CD4-positive, alpha-beta memory T cell (primary cell): ENCODE data around the gene ACADVL. TPM values are rescaled to one million over a fixed set of nuclear protein-coding genes. Genes with fewer than 3 reads are reported as not detected.

ENCODE experiments used
- CTCF ChIA-PET: fragments of 350-600 bp; sonication (Branson Sonifier 250); formaldehyde crosslinking; loops from one replicate; lab custom pipeline; 2021; ENCODE audit warnings: inconsistent platforms; ENCODE audit not compliant: partially characterized antibody; lab: Charles Lee
- POLR2A ChIA-PET: fragments of 350-600 bp; sonication (Branson Sonifier 250); formaldehyde crosslinking; loops from one replicate; lab custom pipeline; 2021; ENCODE audit not compliant: partially characterized antibody; lab: Charles Lee
- DNase-seq, 5 donors: peaks; one replicate each; pipeline versions ENCODE4 v3.0.0 to v3.0.0-alpha.2; 2020 to 2022; ENCODE audit warnings: mixed read lengths in 1 of 5
- H3K27ac ChIP-seq: one replicate; pipeline ENCODE4 v1.7.0; 2013; ENCODE audit warnings: low read depth, low read length
- H3K27me3 ChIP-seq: 2 replicates; pipeline ENCODE4 v1.7.0; 2013; ENCODE audit warnings: mild to moderate bottlenecking, low read length, moderate library complexity; ENCODE audit not compliant: insufficient read depth
- H3K36me3 ChIP-seq: 2 replicates; pipeline ENCODE4 v1.7.0; 2013; ENCODE audit warnings: mild to moderate bottlenecking, low read length, moderate library complexity; ENCODE audit not compliant: insufficient read depth
- H3K4me1 ChIP-seq: 2 replicates; pipeline ENCODE4 v1.7.0; 2013; ENCODE audit warnings: mild to moderate bottlenecking, low read length, moderate library complexity; ENCODE audit not compliant: insufficient read depth
- H3K4me3 ChIP-seq, 2 donors: one replicate each; pipeline ENCODE4 v1.7.0; 2013; ENCODE audit warnings: low read length in 2 of 2, mild to moderate bottlenecking in 1 of 2
- H3K9me3 ChIP-seq, 2 donors: one replicate each; pipeline ENCODE4 v1.7.0; 2013; ENCODE audit warnings: low read length in 2 of 2, control low read depth in 1 of 2; ENCODE audit not compliant: control insufficient read depth in 1 of 2
- H3K27ac Mint-ChIP-seq, 7 donors: one replicate each; pipeline ENCODE4 v1.8.0; 2020 to 2021; ENCODE audit warnings: mixed read lengths in 7 of 7, mild to moderate bottlenecking in 6 of 7, inconsistent platforms in 3 of 7, moderate library complexity in 3 of 7
- H3K27me3 Mint-ChIP-seq, 2 donors: one replicate each; pipeline ENCODE4 v1.8.0; 2020 to 2021; ENCODE audit warnings: mixed read lengths in 2 of 2
- H3K36me3 Mint-ChIP-seq, 2 donors: one replicate each; pipeline ENCODE4 v1.8.0; 2020 to 2021; ENCODE audit warnings: mixed read lengths in 2 of 2, inconsistent platforms in 1 of 2, mild to moderate bottlenecking in 1 of 2
- H3K4me1 Mint-ChIP-seq, 4 donors: one replicate each; pipeline ENCODE4 v1.8.0; 2020 to 2021; ENCODE audit warnings: mixed read lengths in 4 of 4, mild to moderate bottlenecking in 1 of 4
- H3K4me3 Mint-ChIP-seq, 8 donors: one replicate each; pipeline ENCODE4 v1.8.0; 2020 to 2021; ENCODE audit warnings: mixed read lengths in 8 of 8, mild to moderate bottlenecking in 7 of 8, moderate library complexity in 6 of 8, inconsistent platforms in 3 of 8
- H3K9me3 Mint-ChIP-seq, 8 donors: one replicate each; pipeline ENCODE4 v1.8.0; 2020 to 2021; ENCODE audit warnings: mixed read lengths in 8 of 8, mild to moderate bottlenecking in 5 of 8, inconsistent platforms in 3 of 8, moderate library complexity in 1 of 8
- intact Hi-C: fragments of 100-400 bp; cut with micrococcal nuclease; formaldehyde crosslinking; loops from one replicate; pipeline ENCODE4 v1.15.1; 2023
- microRNA-seq: library from miRNA; unstranded; fragments of <30 nt; microRNA quantifications from one replicate; pipeline ENCODE4 v1.2.0, GENCODE V29; 2021; ENCODE audit warnings: borderline replicate concordance, borderline number of aligned reads, borderline microRNAs expressed, mixed read lengths
- polyA plus RNA-seq, 2 donors: library from polyadenylated mRNA; unstranded; fragments of 300-500 nt; fragmentation: Illumina TruSeq; gene quantifications; one replicate each; pipeline ENCODE4 v1.2.3, GENCODE V29; 2021
- total RNA-seq, 2 experiments: library from RNA; stranded (reverse); gene quantifications; one replicate each; pipeline ENCODE4 v1.2.3, GENCODE V29; 2021

Gene ACADVL
- total and polyA plus RNA-seq, 4 experiments from 2014 or later: 110 to 342 (median 229) TPM

GRCh38 chr17:7266784-7267183, 47.0 kb downstream of the ACADVL start:
- intact Hi-C loops: no loop called here
- H3K4me1 ChIP-seq: peaks cover 20% of the 10 kb centered on the region

More at GRCh38 chr17:7266784-7267183, 47.0 kb downstream of the ACADVL start:
- peaks cover 7 to 15% of the 10 kb centered on the region in 2 donors for H3K27me3 Mint-ChIP-seq
- ChIA-PET CTCF (interaction anchor here (2.1 kb wide), 1 partner anchor 30 kb away, joined by 6 read pairs; no protein-coding TSS in a partner anchor), POLR2A (no interaction called here)
- H3K4me1 Mint-ChIP-seq: peaks cover 13 to 23% (median 19%) of the 10 kb centered on the region in 4 donors
- Histone ChIP-seq H3K27ac (no peak overlapping the region), H3K9me3 (no peaks in the 10 kb centered on the region), H3K4me3 (no peak overlapping the region), H3K27me3 (no peaks in the 10 kb centered on the region), H3K36me3 (no peaks in the 10 kb centered on the region)
- no peaks in the 10 kb centered on the region for H3K9me3 Mint-ChIP-seq
- no peak overlapping the region for H3K4me3 Mint-ChIP-seq
- no peak for DNase-seq
- no peaks in the 10 kb centered on the region for H3K36me3 Mint-ChIP-seq
- no peak overlapping the region for H3K27ac Mint-ChIP-seq

Small RNAs within 50 kb of the gene (microRNA-seq; reads per million reads assigned to microRNA genes)
- 583 reads per million, percentile 83 among the genes with 10 or more reads in this experiment for gene MIR324

Other genes with a start within 250 kb of the ACADVL start
Only the 30 nearest of the 33 such genes appear.
- gene RNASEK, start 207.3 kb upstream of the ACADVL start, total RNA-seq: 100 to 1,000 TPM; 166 to 179 TPM
- 100 to 1,000 TPM; 410 to 812 TPM for gene RNASEK, start 207.3 kb upstream of the ACADVL start, polyA plus RNA-seq
- not detected for gene BCL6B, start 196.9 kb upstream of the ACADVL start, total RNA-seq
- gene BCL6B, start 196.9 kb upstream of the ACADVL start, polyA plus RNA-seq: not detected
- 10 to 100 TPM; 13.1 to 13.7 TPM for gene SLC16A13, start 183.9 kb upstream of the ACADVL start, total RNA-seq
- gene SLC16A13, start 183.9 kb upstream of the ACADVL start, polyA plus RNA-seq: 1 to 10 TPM in 1 of 2 donors, under 1 TPM in 1; 0.93 to 1.8 TPM
- gene SLC16A11, start 175.8 kb upstream of the ACADVL start, total RNA-seq: 1 to 10 TPM in 1 of 2 experiments, under 1 TPM in 1; 0.89 to 1.2 TPM
- gene SLC16A11, start 175.8 kb upstream of the ACADVL start, polyA plus RNA-seq: under 1 TPM; 0.50 to 0.69 TPM
- gene CLEC10A, start 139.7 kb upstream of the ACADVL start, total RNA-seq: 1 to 10 TPM; 1.4 TPM
- gene CLEC10A, start 139.7 kb upstream of the ACADVL start, polyA plus RNA-seq: not detected
- not detected for gene ASGR2, start 105.1 kb upstream of the ACADVL start, total RNA-seq
- gene ASGR2, start 105.1 kb upstream of the ACADVL start, polyA plus RNA-seq: not detected
- not detected for gene ASGR1, start 40.6 kb upstream of the ACADVL start, total RNA-seq
- gene ASGR1, start 40.6 kb upstream of the ACADVL start, polyA plus RNA-seq: not detected
- 1 to 10 TPM; 7.2 to 7.6 TPM for gene DLG4, start 102 bp upstream of the ACADVL start, total RNA-seq
- gene DLG4, start 102 bp upstream of the ACADVL start, polyA plus RNA-seq: under 1 TPM; 0.44 to 0.50 TPM
- 10 to 100 TPM; 75.1 to 76.8 TPM for gene DVL2, start 14.6 kb downstream of the ACADVL start, total RNA-seq
- gene DVL2, start 14.6 kb downstream of the ACADVL start, polyA plus RNA-seq: 10 to 100 TPM; 22.0 to 23.7 TPM
- 10 to 100 TPM; 45.8 to 55.8 TPM for gene PHF23, start 19.5 kb downstream of the ACADVL start, total RNA-seq
- gene PHF23, start 19.5 kb downstream of the ACADVL start, polyA plus RNA-seq: 10 to 100 TPM; 11.4 to 29.8 TPM
- gene GABARAP, start 22.5 kb downstream of the ACADVL start, total RNA-seq: 100 to 1,000 TPM; 324 to 327 TPM
- gene GABARAP, start 22.5 kb downstream of the ACADVL start, polyA plus RNA-seq: 100 to 1,000 TPM; 741 to 896 TPM
- gene CTDNEP1, start 31.8 kb downstream of the ACADVL start, total RNA-seq: 100 to 1,000 TPM; 145 to 157 TPM
- 10 to 100 TPM; 42.4 to 59.1 TPM for gene CTDNEP1, start 31.8 kb downstream of the ACADVL start, polyA plus RNA-seq
- 10 to 100 TPM; 29.8 to 30.9 TPM for gene ELP5, start 32.3 kb downstream of the ACADVL start, total RNA-seq
- 10 to 100 TPM; 68.0 to 71.3 TPM for gene ELP5, start 32.3 kb downstream of the ACADVL start, polyA plus RNA-seq
- 1 to 10 TPM in 1 of 2 experiments, under 1 TPM in 1; 0.39 to 1.0 TPM for gene CLDN7, start 42.5 kb downstream of the ACADVL start, total RNA-seq
- 1 to 10 TPM; 1.0 to 3.1 TPM for gene CLDN7, start 42.5 kb downstream of the ACADVL start, polyA plus RNA-seq
- not detected for gene SLC2A4, start 61.8 kb downstream of the ACADVL start, total RNA-seq
- not detected for gene SLC2A4, start 61.8 kb downstream of the ACADVL start, polyA plus RNA-seq
- under 1 TPM; 0.26 to 0.39 TPM for gene YBX2, start 74.7 kb downstream of the ACADVL start, total RNA-seq
- not detected for gene YBX2, start 74.7 kb downstream of the ACADVL start, polyA plus RNA-seq
- 100 to 1,000 TPM; 240 to 244 TPM for gene EIF5A, start 87.7 kb downstream of the ACADVL start, total RNA-seq
- 100 to 1,000 TPM; 230 to 850 TPM for gene EIF5A, start 87.7 kb downstream of the ACADVL start, polyA plus RNA-seq
- gene GPS2, start 95.4 kb downstream of the ACADVL start, total RNA-seq: 100 to 1,000 TPM; 127 to 132 TPM
- gene GPS2, start 95.4 kb downstream of the ACADVL start, polyA plus RNA-seq: 100 to 1,000 TPM; 101 to 120 TPM
- 10 to 100 TPM; 73.8 to 81.6 TPM for gene NEURL4, start 109.4 kb downstream of the ACADVL start, total RNA-seq
- 1 to 10 TPM in 1 of 2 donors, under 1 TPM in 1; 0.97 to 2.4 TPM for gene NEURL4, start 109.4 kb downstream of the ACADVL start, polyA plus RNA-seq
- 100 to 1,000 TPM; 507 to 516 TPM for gene ACAP1, start 116.6 kb downstream of the ACADVL start, total RNA-seq
- 100 to 1,000 TPM; 261 to 264 TPM for gene ACAP1, start 116.6 kb downstream of the ACADVL start, polyA plus RNA-seq
- gene KCTD11, start 132.2 kb downstream of the ACADVL start, total RNA-seq: 1 to 10 TPM; 3.5 to 4.3 TPM
- gene KCTD11, start 132.2 kb downstream of the ACADVL start, polyA plus RNA-seq: 1 to 10 TPM in 1 of 2 donors, under 1 TPM in 1; 0.33 to 1.8 TPM
- not detected for gene TMEM95, start 135.2 kb downstream of the ACADVL start, total RNA-seq
- gene TMEM95, start 135.2 kb downstream of the ACADVL start, polyA plus RNA-seq: not detected
- 10 to 100 TPM; 13.8 to 15.9 TPM for gene TNK1, start 161.2 kb downstream of the ACADVL start, total RNA-seq
- 1 to 10 TPM; 1.7 to 2.1 TPM for gene TNK1, start 161.2 kb downstream of the ACADVL start, polyA plus RNA-seq
- 10 to 100 TPM; 90.3 to 91.9 TPM for gene PLSCR3, start 174.6 kb downstream of the ACADVL start, total RNA-seq
- gene PLSCR3, start 174.6 kb downstream of the ACADVL start, polyA plus RNA-seq: 100 to 1,000 TPM; 174 to 242 TPM
- 10 to 100 TPM; 35.4 to 38.3 TPM for gene TMEM256, start 184.2 kb downstream of the ACADVL start, total RNA-seq
- gene TMEM256, start 184.2 kb downstream of the ACADVL start, polyA plus RNA-seq: 10 to 100 TPM; 49.9 to 51.1 TPM
- 1 to 10 TPM; 8.8 to 9.8 TPM for gene NLGN2, start 187.9 kb downstream of the ACADVL start, total RNA-seq
- gene NLGN2, start 187.9 kb downstream of the ACADVL start, polyA plus RNA-seq: under 1 TPM in 1 of 2 donors, not detected in 1; 0.08 TPM
- not detected for gene SPEM1, start 200.4 kb downstream of the ACADVL start, total RNA-seq
- gene SPEM1, start 200.4 kb downstream of the ACADVL start, polyA plus RNA-seq: not detected
- not detected for gene SPEM2, start 205.7 kb downstream of the ACADVL start, total RNA-seq
- not detected for gene SPEM2, start 205.7 kb downstream of the ACADVL start, polyA plus RNA-seq
- gene SPEM3, start 208.9 kb downstream of the ACADVL start, total RNA-seq: not detected
- gene SPEM3, start 208.9 kb downstream of the ACADVL start, polyA plus RNA-seq: not detected
- gene TMEM102, start 215.5 kb downstream of the ACADVL start, total RNA-seq: 10 to 100 TPM; 20.8 to 21.8 TPM
- 10 to 100 TPM; 14.6 to 29.2 TPM for gene TMEM102, start 215.5 kb downstream of the ACADVL start, polyA plus RNA-seq